HEK293 (cell line): ENCODE measurements around the gene RSPH10B.

Experiments used
- ATF2 ChIP-seq: fragments of 450-650 bp; formaldehyde crosslinking; IDR thresholded peaks from 2 replicates; pipeline ENCODE4 v1.5.1; 2016; ENCODE audit warnings: missing biosample characterization, missing genetic modification characterization, low read depth
- FEZF1 ChIP-seq: fragments of 450-650 bp; formaldehyde crosslinking; IDR thresholded peaks from 2 replicates; pipeline ENCODE4 v1.5.1; 2016; ENCODE audit warnings: missing biosample characterization, missing genetic modification characterization
- IKZF3 ChIP-seq: fragments of 450-650 bp; IDR thresholded peaks from 2 replicates; pipeline ENCODE4 v1.5.0; 2018; ENCODE audit warnings: missing biosample characterization, mild to moderate bottlenecking, missing genetic modification characterization, moderate library complexity
- KLF10 ChIP-seq: fragments of 450-650 bp; IDR thresholded peaks from 2 replicates; pipeline ENCODE4 v1.5.1; 2018; ENCODE audit warnings: missing biosample characterization, mild to moderate bottlenecking, missing genetic modification characterization
- MZF1 ChIP-seq: fragments of 450-650 bp; formaldehyde crosslinking; IDR thresholded peaks from 2 replicates; pipeline ENCODE4 v1.5.1; 2017; ENCODE audit warnings: missing biosample characterization, missing genetic modification characterization, borderline replicate concordance
- PRDM1 ChIP-seq: fragments of 450-650 bp; formaldehyde crosslinking; IDR thresholded peaks from 2 replicates; pipeline ENCODE4; 2016; ENCODE audit warnings: missing biosample characterization, missing genetic modification characterization
- RBAK ChIP-seq: fragments of 450-650 bp; formaldehyde crosslinking; IDR thresholded peaks from 2 replicates; pipeline ENCODE4 v1.5.1; 2016; ENCODE audit warnings: missing biosample characterization, missing genetic modification characterization
- SCRT1 ChIP-seq: fragments of 450-650 bp; formaldehyde crosslinking; IDR thresholded peaks from 2 replicates; pipeline ENCODE4 v1.5.1; 2016; ENCODE audit warnings: missing biosample characterization, missing genetic modification characterization, borderline replicate concordance
- ZBTB8A ChIP-seq: fragments of 450-650 bp; formaldehyde crosslinking; IDR thresholded peaks from 2 replicates; pipeline ENCODE4 v1.5.1; 2016; ENCODE audit warnings: missing biosample characterization, missing genetic modification characterization
- ZFP41 ChIP-seq: fragments of 450-650 bp; formaldehyde crosslinking; IDR thresholded peaks from 2 replicates; pipeline ENCODE4 v1.5.1; 2016; ENCODE audit warnings: missing biosample characterization, missing genetic modification characterization, borderline replicate concordance
- ZFP69B ChIP-seq: fragments of 450-650 bp; formaldehyde crosslinking; IDR thresholded peaks from 2 replicates; pipeline ENCODE4 v1.5.1; 2016; ENCODE audit warnings: missing biosample characterization, missing genetic modification characterization
- ZNF140 ChIP-seq: fragments of 450-650 bp; formaldehyde crosslinking; IDR thresholded peaks from 2 replicates; pipeline ENCODE4 v1.5.1; 2016; ENCODE audit warnings: missing biosample characterization, missing genetic modification characterization
- ZNF157 ChIP-seq: fragments of 450-650 bp; formaldehyde crosslinking; IDR thresholded peaks from 2 replicates; pipeline ENCODE4 v1.5.1; 2016; ENCODE audit warnings: missing biosample characterization, missing genetic modification characterization
- ZNF169 ChIP-seq: fragments of 450-650 bp; formaldehyde crosslinking; IDR thresholded peaks from 2 replicates; pipeline ENCODE4 v1.5.1; 2016; ENCODE audit warnings: missing biosample characterization, missing genetic modification characterization
- ZNF184 ChIP-seq: fragments of 450-650 bp; IDR thresholded peaks from 2 replicates; pipeline ENCODE4 v1.5.1; 2018; ENCODE audit warnings: missing biosample characterization, mild to moderate bottlenecking, missing genetic modification characterization
- ZNF214 ChIP-seq: fragments of 450-650 bp; formaldehyde crosslinking; IDR thresholded peaks from 2 replicates; pipeline ENCODE4 v1.5.1; 2017; ENCODE audit warnings: missing biosample characterization, mild to moderate bottlenecking, missing genetic modification characterization, borderline replicate concordance
- ZNF223 ChIP-seq: fragments of 450-650 bp; formaldehyde crosslinking; IDR thresholded peaks from 2 replicates; pipeline ENCODE4 v1.5.1; 2016; ENCODE audit warnings: missing biosample characterization, missing genetic modification characterization
- ZNF239 ChIP-seq: fragments of 450-650 bp; formaldehyde crosslinking; IDR thresholded peaks from 2 replicates; pipeline ENCODE4 v1.5.1; 2016; ENCODE audit warnings: missing biosample characterization, missing genetic modification characterization
- ZNF37A ChIP-seq: fragments of 450-650 bp; IDR thresholded peaks from 2 replicates; pipeline ENCODE4 v1.5.1; 2018; ENCODE audit warnings: missing biosample characterization, missing genetic modification characterization
- ZNF391 ChIP-seq: fragments of 450-650 bp; formaldehyde crosslinking; IDR thresholded peaks from 2 replicates; pipeline ENCODE4 v1.5.1; 2016; ENCODE audit warnings: low read depth, missing biosample characterization, missing genetic modification characterization, borderline replicate concordance
- ZNF426 ChIP-seq: fragments of 450-650 bp; formaldehyde crosslinking; IDR thresholded peaks from 2 replicates; pipeline ENCODE4 v1.5.1; 2017; ENCODE audit warnings: missing biosample characterization, missing genetic modification characterization, mild to moderate bottlenecking, inconsistent platforms, moderate library complexity
- ZNF473 ChIP-seq: fragments of 450-650 bp; formaldehyde crosslinking; IDR thresholded peaks from 2 replicates; pipeline ENCODE4 v1.5.1; 2017; ENCODE audit warnings: missing biosample characterization, missing genetic modification characterization
- ZNF518A ChIP-seq: fragments of 450-650 bp; formaldehyde crosslinking; conservative IDR thresholded peaks from 2 replicates; pipeline ENCODE4 v1.5.1; 2016; ENCODE audit warnings: low read depth, missing biosample characterization, missing genetic modification characterization
- ZNF596 ChIP-seq: fragments of 450-650 bp; IDR thresholded peaks from 2 replicates; pipeline ENCODE4 v1.5.0; 2018; ENCODE audit warnings: missing biosample characterization, mild to moderate bottlenecking, missing genetic modification characterization, moderate library complexity
- ZNF610 ChIP-seq: fragments of 450-650 bp; formaldehyde crosslinking; IDR thresholded peaks from 2 replicates; pipeline ENCODE4 v1.5.1; 2016; ENCODE audit warnings: missing biosample characterization, missing genetic modification characterization, borderline replicate concordance
- ZNF626 ChIP-seq: fragments of 450-650 bp; sonication (Bioruptor Pico); formaldehyde crosslinking; IDR thresholded peaks from 2 replicates; pipeline ENCODE4 v1.5.1; 2018; ENCODE audit warnings: missing biosample characterization, missing genetic modification characterization, inconsistent platforms
- ZNF701 ChIP-seq: fragments of 450-650 bp; formaldehyde crosslinking; IDR thresholded peaks from 2 replicates; pipeline ENCODE4 v1.5.1; 2016; ENCODE audit warnings: missing biosample characterization, missing genetic modification characterization
- ZNF792 ChIP-seq: fragments of 450-650 bp; formaldehyde crosslinking; IDR thresholded peaks from 2 replicates; pipeline ENCODE4 v1.5.1; 2016; ENCODE audit warnings: missing biosample characterization, missing genetic modification characterization
- ZSCAN30 ChIP-seq: fragments of 450-650 bp; IDR thresholded peaks from 2 replicates; pipeline ENCODE4 v1.5.1; 2018; ENCODE audit warnings: missing biosample characterization, mild to moderate bottlenecking, missing genetic modification characterization, moderate library complexity
- ZXDB ChIP-seq: fragments of 450-650 bp; formaldehyde crosslinking; IDR thresholded peaks from 2 replicates; pipeline ENCODE4 v1.5.1; 2016; ENCODE audit warnings: missing biosample characterization, missing genetic modification characterization
- TF ChIP-seq, protein P1 (sequence below): fragments of 450-650 bp; formaldehyde crosslinking; IDR thresholded peaks from 2 replicates; pipeline ENCODE4 v1.5.1; 2016; ENCODE audit warnings: missing biosample characterization, missing genetic modification characterization, borderline replicate concordance
- TF ChIP-seq, protein P2 (sequence below): fragments of 450-650 bp; IDR thresholded peaks from 2 replicates; pipeline ENCODE4 v1.5.1; 2018; ENCODE audit warnings: missing biosample characterization, mild to moderate bottlenecking, missing genetic modification characterization

The RSPH10B gene

DNA sequence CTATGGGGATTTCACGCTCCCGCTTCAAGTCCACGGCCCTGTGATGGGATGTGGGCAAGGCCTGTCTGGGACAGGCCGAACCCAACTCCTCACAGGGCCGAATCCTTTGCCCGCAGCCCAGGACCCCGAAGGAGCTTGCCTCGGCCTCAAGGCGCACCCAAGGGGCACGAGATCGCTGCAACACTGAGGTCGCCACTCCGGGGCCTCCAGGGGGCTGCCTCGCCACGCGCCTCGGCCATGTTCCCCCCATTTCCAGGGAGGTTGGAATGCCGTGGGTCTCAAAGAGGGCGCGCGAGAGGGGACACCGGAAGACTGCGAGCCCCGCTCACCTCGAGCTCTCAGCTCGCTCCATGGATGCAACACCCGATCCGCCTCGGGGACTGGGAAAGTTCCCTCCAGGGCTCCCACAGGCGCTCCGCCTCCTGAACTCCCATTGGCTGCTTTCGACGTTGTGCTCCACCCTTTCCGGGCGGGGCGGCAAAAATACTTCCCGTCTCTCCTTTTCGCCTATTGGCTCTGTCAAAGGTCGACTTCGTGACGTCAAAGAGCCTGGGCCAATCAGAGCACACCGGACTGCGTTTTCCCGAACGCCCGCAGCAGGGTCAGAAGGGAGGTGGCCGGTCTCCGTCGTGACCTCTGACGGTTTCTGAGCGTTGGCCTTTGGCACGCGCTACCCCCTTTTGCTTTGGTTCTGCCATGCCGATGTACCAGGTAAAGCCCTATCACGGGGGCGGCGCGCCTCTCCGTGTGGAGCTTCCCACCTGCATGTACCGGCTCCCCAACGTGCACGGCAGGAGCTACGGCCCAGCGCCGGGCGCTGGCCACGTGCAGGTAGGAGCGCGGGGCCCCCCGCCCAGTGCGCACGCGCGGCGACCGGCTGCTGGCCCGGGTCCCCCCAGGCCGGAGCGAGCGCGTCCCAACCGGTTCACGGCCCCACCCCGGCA, 38.5 kb upstream of the RSPH10B start, which contains the start of the genes AIMP2 and PMS2 (continued):
- no peak for TF ChIP-seq ZNF426
- TF ChIP-seq ZNF169 (tag by site-specific recombination) = no peak
- no peak for TF ChIP-seq ZFP41 (tag by site-specific recombination)
- peak; percentile 66 for TF ChIP-seq ZSCAN30
- no peak for TF ChIP-seq ATF2 (tag by site-specific recombination)
- no peak for TF ChIP-seq ZNF239 (tag by site-specific recombination)
- TF ChIP-seq ZNF518A (tag by site-specific recombination) = no peak
- TF ChIP-seq IKZF3 (tag by site-specific recombination) = peak; percentile 92
- TF ChIP-seq MZF1 (tag by site-specific recombination) = no peak
- TF ChIP-seq ZNF223 (tag by site-specific recombination) = no peak
- TF ChIP-seq ZNF596 (tag by site-specific recombination) = no peak
- TF ChIP-seq RBAK = no peak
- TF ChIP-seq ZNF214 = no peak
- peak; percentile 73 for TF ChIP-seq ZXDB (tag by site-specific recombination)
- TF ChIP-seq, protein P1, sequence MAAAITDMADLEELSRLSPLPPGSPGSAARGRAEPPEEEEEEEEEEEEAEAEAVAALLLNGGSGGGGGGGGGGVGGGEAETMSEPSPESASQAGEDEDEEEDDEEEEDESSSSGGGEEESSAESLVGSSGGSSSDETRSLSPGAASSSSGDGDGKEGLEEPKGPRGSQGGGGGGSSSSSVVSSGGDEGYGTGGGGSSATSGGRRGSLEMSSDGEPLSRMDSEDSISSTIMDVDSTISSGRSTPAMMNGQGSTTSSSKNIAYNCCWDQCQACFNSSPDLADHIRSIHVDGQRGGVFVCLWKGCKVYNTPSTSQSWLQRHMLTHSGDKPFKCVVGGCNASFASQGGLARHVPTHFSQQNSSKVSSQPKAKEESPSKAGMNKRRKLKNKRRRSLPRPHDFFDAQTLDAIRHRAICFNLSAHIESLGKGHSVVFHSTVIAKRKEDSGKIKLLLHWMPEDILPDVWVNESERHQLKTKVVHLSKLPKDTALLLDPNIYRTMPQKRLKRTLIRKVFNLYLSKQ (tag by site-specific recombination) = no peak
- TF ChIP-seq, protein P2, sequence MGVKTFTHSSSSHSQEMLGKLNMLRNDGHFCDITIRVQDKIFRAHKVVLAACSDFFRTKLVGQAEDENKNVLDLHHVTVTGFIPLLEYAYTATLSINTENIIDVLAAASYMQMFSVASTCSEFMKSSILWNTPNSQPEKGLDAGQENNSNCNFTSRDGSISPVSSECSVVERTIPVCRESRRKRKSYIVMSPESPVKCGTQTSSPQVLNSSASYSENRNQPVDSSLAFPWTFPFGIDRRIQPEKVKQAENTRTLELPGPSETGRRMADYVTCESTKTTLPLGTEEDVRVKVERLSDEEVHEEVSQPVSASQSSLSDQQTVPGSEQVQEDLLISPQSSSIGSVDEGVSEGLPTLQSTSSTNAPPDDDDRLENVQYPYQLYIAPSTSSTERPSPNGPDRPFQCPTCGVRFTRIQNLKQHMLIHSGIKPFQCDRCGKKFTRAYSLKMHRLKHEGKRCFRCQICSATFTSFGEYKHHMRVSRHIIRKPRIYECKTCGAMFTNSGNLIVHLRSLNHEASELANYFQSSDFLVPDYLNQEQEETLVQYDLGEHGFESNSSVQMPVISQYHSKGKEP (tag by site-specific recombination) = no peak
- TF ChIP-seq ZNF626 (tag by site-specific recombination) = no peak
- TF ChIP-seq ZNF701 (tag by site-specific recombination) = no peak
- TF ChIP-seq ZNF184 = no peak
- TF ChIP-seq ZNF792 (tag by site-specific recombination) = no peak
- no peak for TF ChIP-seq ZNF157 (tag by site-specific recombination)
- peak; percentile 92 for TF ChIP-seq ZBTB8A (tag by site-specific recombination)
- TF ChIP-seq ZNF140 (tag by site-specific recombination) = no peak
- no peak for TF ChIP-seq SCRT1 (tag by site-specific recombination)
- TF ChIP-seq PRDM1 (tag by site-specific recombination) = no peak
- no peak for TF ChIP-seq FEZF1 (tag by site-specific recombination)
- no peak for TF ChIP-seq KLF10
- TF ChIP-seq ZFP69B (tag by site-specific recombination) = peak; percentile 70; the same call in 1 of the 2 replicates
- TF ChIP-seq ZNF610 (tag by site-specific recombination) = no peak
- TF ChIP-seq ZNF37A (tag by site-specific recombination) = no peak
- no peak for TF ChIP-seq ZNF391 (tag by site-specific recombination)
- TF ChIP-seq ZNF473 (tag by site-specific recombination) = no peak
